MM.1S (cell line): ENCODE measurements around the gene HHIPL2.

Experiments used
- EZH2 ChIP-seq: fragments of 300-600 bp; sonication (generic); optimal IDR thresholded peaks from 2 replicates; pipeline ENCODE3; 2017; ENCODE audit warnings: low read depth, mild to moderate bottlenecking, antibody characterized with exemption, low read length, mixed read lengths
- EZH2phosphoT487 ChIP-seq: fragments of 300-600 bp; sonication (generic); IDR thresholded peaks from 2 replicates; pipeline ENCODE4 v1.6.1; 2018; ENCODE audit warnings: antibody characterized with exemption, low read length
- TF ChIP-seq, protein P1 (sequence below): fragments of 300-600 bp; sonication (generic); IDR thresholded peaks from 2 replicates; pipeline ENCODE4 v1.5.1; 2016; ENCODE audit warnings: antibody characterized with exemption, low read length, mixed read lengths

GRCh38 chr1:222546091-222546490 lies 1.8 kb downstream of the HHIPL2 start:
- TF ChIP-seq, protein P1, sequence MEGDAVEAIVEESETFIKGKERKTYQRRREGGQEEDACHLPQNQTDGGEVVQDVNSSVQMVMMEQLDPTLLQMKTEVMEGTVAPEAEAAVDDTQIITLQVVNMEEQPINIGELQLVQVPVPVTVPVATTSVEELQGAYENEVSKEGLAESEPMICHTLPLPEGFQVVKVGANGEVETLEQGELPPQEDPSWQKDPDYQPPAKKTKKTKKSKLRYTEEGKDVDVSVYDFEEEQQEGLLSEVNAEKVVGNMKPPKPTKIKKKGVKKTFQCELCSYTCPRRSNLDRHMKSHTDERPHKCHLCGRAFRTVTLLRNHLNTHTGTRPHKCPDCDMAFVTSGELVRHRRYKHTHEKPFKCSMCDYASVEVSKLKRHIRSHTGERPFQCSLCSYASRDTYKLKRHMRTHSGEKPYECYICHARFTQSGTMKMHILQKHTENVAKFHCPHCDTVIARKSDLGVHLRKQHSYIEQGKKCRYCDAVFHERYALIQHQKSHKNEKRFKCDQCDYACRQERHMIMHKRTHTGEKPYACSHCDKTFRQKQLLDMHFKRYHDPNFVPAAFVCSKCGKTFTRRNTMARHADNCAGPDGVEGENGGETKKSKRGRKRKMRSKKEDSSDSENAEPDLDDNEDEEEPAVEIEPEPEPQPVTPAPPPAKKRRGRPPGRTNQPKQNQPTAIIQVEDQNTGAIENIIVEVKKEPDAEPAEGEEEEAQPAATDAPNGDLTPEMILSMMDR, result no peak
- TF ChIP-seq EZH2, result no peak
- TF ChIP-seq EZH2phosphoT487, result no peak
